HG02885 (cell line): ENCODE data around the gene F8.
A peak's percentile ranks its signal among the peaks of the same experiment; 100 is the strongest.
"Not testable (repeated sequence)": the region's sequence is repeated elsewhere in the genome, so short reads cannot be mapped to it uniquely, and the experiment has no call there.

Experiments used
- ATAC-seq: cut with Tn5 transposase; IDR thresholded peaks from one replicate; pipeline ENCODE4 v1.9.1; 2021; ENCODE audit warnings: mild to moderate bottlenecking; ENCODE audit not compliant: unreplicated experiment, poor library complexity

F8 gene

GRCh38 chrX:155035688-155036087 lies 13.2 kb upstream of the F8 start:
- no peak for ATAC-seq

- no peak for ATAC-seq
Observed at GRCh38 chrX:155031657-155032056, 9.1 kb upstream of the F8 start.

DNA sequence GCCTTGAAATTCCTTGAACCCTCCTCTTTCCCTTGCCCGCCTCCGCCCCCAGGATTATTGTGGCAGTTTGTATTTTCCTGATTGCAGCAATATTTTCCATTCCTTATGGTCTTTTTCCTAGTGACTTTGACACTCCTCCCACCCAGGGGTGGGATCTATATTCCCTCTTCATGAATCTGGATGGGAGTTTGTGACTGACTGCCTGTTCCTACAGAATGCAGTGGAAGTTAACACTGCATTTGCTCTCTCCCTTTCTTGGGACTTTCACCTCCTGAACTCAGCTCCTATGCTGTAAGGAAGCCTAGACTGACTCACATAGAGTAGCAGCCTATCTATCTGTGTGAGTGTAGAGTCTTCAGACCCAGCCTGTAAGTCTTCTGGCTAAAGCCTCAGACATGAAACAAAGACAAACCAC lies 6.4 kb upstream of the F8 start:
- no peak for ATAC-seq

GRCh38 chrX:155028129-155028528 lies 5.6 kb upstream of the F8 start:
- ATAC-seq: no peak

- ATAC-seq: no peak
Observed at GRCh38 chrX:155027509-155028066, 5.1 kb upstream of the F8 start.

DNA sequence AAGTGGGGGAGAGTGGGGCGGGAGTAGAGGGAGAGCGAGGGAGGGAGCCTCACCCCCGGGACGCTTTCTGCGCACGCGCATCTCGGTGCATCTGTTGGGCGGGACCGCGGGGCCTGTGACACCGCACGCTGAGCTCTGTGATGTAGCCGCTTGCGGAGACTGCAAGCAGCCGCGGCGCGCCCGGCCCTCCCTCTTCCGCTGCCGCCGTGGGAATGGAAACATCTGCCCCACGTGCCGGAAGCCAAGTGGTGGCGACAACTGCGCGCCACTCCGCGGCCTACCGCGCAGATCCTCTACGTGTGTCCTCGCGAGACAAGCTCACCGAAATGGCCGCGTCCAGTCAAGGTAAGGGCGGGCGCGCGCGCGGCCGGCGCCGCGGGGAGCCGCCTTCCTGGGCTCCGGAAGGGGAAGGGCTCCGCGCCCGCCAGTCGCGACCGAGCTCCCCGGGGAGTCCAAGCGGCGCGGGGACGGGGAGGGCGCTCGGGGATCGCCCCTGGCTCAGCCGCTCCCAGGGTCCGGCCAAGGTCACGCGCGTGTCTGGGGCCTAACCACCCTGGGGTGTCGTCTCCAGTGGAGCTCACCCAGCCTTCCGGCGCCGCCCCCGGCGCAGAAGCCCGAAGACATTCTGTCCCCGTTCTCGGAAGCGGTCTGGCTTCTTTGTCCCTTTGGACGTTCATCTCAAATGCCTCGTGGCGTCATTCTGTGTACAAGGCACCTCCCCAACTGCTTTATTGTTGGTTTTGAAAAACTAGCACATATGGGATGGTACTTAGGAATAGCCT lies 4.4 kb upstream of the F8 start, which contains the start of gene FUNDC2:
Gene FUNDC2 (plus strand): TSS at position 118 of the 782 bp plus-strand sequence. CDS start 95 bp downstream, at position 213.
- peak; percentile 87 for ATAC-seq

DNA sequence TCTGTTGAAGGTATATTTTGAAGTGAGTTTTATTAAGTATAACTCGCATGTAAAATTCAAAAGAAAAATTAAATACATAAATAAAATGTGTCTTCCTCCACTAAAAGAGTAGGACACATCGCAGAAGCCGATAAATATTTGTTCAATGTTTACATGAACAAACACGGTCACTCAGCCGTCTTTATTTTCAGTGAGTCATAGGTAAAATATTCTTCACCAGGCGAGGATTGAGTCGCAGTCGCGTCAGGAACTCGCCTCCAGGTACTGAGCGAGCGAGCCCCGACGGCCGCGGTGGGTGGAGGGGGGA lies 3.9 kb upstream of the F8 start:
- no peak for ATAC-seq

DNA sequence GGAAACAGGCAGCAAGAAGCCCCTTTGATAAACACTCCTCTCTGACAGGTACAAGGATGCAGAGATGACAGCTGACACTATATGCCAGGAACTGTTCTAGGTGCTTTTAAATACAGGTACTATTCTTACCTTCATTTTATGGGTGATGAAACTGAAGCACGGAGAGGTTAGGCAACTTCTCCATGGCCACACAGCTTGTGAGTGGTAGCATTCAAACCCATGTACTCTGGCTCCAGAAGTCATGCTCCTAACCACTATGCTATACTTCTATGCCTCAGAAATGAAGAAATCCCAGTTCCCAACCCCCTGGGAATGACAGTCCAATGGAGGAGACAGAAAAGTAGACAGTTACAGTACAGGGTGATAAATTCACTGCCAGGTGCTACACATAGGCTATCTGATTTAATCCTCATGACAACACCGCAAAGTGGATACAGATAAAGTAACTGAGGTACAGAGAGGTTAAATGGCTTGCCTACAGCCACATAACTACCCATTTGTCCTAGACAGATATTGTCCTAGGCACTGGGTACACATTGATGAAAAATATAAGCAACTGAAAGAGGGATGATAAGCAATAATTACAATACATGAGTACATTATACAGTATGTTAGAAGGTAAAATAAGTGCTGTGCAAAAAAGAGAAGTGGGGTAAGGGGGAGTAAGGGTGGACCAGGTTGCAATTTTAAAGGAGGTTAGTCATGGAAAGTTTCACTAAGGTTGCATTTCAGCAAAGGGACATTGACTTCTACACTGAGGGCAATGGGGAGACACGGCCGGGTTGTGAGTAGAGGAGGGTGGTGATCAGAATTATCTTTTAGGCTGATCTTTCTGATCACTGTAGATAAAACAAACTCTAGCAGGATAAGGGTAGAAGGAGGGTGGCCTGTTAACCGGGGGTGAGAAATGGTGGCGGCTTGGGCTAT lies 1.6 kb upstream of the F8 start:
- ATAC-seq: no peak

DNA sequence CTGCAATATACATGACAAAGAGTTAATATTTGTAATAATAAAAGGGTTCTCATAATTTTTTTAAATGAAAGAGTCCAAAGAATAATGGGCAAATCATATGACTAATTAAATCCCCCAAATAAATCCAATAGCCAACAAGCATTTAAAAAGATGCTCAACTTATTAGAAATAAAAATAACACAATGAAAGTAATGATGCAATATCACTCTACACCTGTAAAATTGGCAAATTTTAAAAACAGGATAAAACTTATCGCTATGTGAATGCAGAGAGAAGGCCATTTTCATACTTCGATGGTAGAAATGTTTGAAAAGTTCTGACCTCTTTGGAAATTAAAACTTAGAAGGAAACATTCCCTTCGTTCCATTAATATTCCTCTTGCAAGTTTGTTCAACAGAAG lies 1.9 kb downstream of the F8 start:
- no peak for ATAC-seq

DNA sequence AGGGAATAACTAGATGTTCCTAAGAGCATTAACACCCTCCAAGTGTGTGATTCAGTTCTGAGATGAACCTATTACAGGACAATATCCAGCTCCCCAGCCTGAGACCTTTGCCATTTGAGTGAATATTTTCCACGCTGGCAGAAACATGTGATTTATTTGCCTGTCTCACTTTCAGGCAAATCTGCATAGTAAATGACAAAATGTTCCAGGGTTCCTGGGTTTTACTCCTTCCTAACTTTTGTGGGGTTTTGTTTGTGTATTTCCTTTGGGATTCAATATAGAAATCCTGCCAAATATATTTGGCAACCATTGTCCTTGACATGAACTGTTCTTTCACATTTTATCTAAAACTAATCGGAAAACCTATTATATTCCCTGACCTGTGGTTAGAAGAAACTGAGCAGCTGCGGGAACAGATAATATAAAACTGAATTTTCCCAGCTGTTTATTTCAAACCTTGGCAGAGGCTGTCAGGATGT lies 12.5 kb downstream of the F8 start:
- ATAC-seq: no peak

- ATAC-seq: not testable (repeated sequence)
Observed at GRCh38 chrX:155008578-155008977, 13.9 kb downstream of the F8 start.

- not testable (repeated sequence) for ATAC-seq
Observed at GRCh38 chrX:155006913-155007671, 15.4 kb downstream of the F8 start.

DNA sequence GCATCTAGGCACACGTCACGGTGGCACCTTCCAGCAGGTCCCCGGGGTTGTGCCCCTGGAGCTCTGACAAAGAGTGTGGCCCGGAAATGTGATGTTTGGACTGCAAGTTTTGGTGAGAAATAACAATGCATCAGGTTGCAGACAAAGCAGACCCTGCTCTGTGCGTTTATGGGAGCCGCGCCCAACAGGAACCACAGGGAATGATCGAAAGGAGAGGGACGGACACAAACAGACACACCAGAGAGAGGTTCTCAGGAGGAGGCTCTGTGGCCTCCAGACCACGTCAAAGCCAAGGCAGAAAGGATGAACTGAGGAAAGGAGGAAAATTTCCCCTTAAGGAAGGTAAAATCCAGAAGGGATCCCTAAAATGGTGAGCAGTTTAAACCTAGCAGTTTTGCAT lies 16.1 kb downstream of the F8 start:
- not testable (repeated sequence) for ATAC-seq

- no peak for ATAC-seq
Observed at GRCh38 chrX:155005190-155005589, 17.3 kb downstream of the F8 start.

GRCh38 chrX:155001873-155002272 lies 20.6 kb downstream of the F8 start:
- no peak for ATAC-seq

- no peak for ATAC-seq
Observed at GRCh38 chrX:155000841-155001240, 21.7 kb downstream of the F8 start.

GRCh38 chrX:154998204-154998880 lies 24.2 kb downstream of the F8 start:
- ATAC-seq: no peak

- ATAC-seq: no peak
Observed at GRCh38 chrX:154991476-154991875, 31.0 kb downstream of the F8 start.

- peak; percentile 54 for ATAC-seq
Observed at GRCh38 chrX:154991039-154991438, 31.5 kb downstream of the F8 start.

GRCh38 chrX:154990496-154990895 lies 32.0 kb downstream of the F8 start:
- peak; percentile 73 for ATAC-seq
